Measurements from ENCODE around the gene PRKCE.

DNA sequence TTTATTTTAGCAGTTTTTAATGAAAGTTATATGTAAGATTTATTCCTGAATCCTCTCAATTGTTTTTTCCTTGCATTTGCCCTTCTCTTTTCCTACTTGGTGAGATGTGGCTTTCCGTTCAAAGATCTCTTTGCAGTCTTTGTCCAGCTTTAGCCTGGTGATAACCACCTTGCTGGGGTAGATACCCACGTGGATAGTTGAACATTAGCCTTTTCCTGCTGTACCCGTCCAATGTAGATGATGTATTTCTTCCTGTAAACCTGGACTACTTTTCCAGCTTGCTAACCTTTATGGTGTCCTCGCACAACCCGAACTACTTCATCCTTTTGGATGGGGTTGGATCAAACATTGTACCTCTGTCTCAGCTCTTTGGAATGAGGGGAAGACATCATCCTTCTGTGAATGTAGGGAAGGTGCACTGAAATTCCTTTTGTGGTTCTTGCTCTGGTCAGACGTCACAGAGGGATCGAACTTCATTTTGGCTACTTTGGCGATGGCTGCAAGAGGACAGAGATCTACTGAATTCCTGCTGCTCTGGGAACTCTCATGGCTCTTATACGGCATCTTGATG, 352.5 kb downstream of the PRKCE start:
- TF ChIP-seq, protein P1, sequence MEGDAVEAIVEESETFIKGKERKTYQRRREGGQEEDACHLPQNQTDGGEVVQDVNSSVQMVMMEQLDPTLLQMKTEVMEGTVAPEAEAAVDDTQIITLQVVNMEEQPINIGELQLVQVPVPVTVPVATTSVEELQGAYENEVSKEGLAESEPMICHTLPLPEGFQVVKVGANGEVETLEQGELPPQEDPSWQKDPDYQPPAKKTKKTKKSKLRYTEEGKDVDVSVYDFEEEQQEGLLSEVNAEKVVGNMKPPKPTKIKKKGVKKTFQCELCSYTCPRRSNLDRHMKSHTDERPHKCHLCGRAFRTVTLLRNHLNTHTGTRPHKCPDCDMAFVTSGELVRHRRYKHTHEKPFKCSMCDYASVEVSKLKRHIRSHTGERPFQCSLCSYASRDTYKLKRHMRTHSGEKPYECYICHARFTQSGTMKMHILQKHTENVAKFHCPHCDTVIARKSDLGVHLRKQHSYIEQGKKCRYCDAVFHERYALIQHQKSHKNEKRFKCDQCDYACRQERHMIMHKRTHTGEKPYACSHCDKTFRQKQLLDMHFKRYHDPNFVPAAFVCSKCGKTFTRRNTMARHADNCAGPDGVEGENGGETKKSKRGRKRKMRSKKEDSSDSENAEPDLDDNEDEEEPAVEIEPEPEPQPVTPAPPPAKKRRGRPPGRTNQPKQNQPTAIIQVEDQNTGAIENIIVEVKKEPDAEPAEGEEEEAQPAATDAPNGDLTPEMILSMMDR (IDR thresholded peaks at IDR 0.05; ENCODE audit: poor library complexity), result no peak
- TF ChIP-seq EZH2 (IDR thresholded peaks at IDR 0.05; ENCODE audit: borderline replicate concordance) (no peak), EZH2phosphoT487 (IDR thresholded peaks at IDR 0.05; ENCODE audit: low read depth, severe bottlenecking, unreplicated experiment) (no peak)
